ENCODE results near the gene RCC2.

The RCC2 gene

DNA sequence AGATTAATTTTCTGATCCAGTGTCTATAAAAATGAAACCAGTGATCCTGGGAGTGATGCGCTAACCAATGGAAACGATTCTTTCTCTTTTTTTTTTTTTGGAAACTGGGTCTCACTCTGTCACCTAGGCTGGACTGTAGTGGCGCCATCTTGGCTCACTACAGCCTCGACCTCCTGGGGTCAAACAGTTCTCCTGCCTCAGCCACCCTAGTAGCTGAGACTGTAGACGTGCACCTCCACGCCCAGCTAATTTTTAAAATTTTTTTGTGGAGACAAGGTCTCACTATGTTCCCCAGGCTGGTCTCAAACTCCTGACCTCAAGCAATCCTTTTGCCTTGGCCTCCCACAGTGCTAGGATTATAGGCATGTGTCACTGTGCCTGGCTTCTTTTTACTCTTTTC lies 3.4 kb upstream of the RCC2 start:
- DNase-seq (ENCODE audit: low read depth in 2 of 2), result no peak

DNA sequence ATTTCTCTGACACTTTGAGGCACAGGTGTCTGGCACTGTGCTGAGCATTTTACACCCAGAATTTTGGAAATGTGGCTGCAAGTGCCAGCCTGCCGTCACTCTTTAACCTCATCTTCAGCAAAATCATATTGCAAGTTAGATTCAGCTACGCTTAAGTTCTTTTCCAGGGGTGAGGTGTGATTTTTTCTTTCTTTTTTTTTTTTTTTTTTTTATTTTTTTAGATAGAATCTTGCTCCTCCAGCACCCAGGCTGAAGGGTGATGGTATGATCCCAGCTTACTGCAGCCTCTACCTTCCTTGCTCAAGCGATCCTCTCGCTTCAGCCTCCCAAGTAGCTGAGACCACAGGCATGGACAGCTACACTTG lies 2.5 kb upstream of the RCC2 start:
- DNase-seq (ENCODE audit: low read depth in 2 of 2), result no peak

DNA sequence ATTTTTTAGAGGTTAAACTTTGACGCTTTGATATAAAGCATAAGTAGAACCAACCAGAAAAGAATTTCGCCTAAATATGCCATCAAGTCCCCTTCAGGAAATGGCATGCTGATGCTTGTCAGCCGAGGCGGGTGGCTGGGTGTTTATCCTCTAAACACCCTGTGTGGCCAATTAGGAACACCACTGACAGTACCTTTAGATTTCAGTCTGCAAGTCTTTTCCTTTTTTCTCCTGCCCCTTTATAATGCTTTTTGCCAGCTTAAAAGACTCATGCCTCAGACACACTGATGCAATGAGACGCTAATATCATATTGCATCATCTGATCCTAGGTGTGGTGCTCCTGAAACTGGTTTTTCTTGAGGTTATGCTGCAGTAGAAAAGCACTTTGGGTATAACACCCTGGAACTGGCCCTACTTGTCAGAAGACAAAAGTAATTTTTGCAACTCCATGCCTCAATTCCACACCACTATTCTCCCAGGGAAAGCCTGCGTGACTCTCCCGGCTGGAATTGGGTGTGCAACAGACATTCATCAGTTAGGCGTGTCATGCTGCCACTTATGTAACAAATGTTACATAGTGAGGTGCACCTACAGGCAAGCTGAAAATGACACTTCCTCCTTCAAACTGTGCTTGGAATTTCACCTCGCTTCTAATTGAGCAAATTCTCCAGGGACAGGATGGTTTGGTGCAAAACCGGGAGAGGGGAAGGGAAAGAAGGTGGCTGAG lies 2.0 kb upstream of the RCC2 start:
- no peak for DNase-seq (ENCODE audit: low read depth in 2 of 2)

DNA sequence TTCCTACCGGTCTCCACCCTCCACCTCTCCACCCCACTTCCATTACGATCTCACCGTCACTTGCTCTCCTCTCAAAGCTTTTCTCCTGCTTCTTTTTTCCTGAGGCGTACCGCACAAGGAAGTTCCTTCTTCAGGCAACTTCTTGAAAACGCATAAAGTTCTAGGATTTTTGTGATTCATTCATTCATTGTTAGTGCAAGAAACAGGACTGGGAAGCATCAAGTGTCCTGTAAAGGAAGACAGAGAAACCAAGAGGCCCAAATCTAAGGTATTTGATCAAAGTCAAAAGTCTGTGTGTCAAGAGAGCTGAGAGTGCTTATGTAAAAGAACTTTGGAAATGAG lies 1.3 kb upstream of the RCC2 start:
- DNase-seq (ENCODE audit: low read depth in 2 of 2), result no peak

DNA sequence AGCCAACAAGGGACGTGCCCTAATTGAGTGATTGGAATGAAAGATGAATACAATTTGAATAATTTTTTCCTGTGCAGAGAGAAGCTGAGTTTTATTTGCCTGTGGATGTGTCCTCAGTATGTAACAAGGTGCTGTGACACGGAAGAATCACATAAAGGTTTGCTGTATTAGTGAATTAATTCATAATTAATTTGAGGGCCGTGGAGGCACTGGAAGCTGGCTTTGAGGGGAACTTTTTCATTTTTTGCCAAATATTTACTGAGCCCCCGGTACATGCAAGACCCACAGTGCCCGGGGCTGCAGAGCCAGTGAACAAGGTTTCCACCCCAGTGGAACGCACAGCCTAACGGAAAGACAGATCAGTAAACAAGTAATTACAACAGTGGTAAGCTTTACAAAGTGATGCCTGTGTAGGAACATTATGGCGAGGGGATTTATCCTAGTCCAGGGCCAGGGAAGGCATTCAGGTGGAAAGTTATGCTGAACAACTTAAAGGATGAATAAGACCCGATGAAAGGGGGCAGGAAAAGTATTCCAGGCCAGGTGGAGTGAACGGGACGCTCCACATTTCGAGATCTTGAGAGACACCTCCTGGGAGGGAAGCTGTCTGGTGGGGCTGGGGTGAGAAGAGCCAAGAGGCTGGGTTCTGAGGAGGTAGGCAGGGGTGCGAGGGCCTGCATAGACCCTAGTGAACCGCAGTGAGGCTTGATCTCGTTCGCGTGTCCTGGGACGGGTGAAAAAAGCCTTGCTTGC lies 773 bp upstream of the RCC2 start:
- no peak for DNase-seq (ENCODE audit: low read depth in 2 of 2)

DNA sequence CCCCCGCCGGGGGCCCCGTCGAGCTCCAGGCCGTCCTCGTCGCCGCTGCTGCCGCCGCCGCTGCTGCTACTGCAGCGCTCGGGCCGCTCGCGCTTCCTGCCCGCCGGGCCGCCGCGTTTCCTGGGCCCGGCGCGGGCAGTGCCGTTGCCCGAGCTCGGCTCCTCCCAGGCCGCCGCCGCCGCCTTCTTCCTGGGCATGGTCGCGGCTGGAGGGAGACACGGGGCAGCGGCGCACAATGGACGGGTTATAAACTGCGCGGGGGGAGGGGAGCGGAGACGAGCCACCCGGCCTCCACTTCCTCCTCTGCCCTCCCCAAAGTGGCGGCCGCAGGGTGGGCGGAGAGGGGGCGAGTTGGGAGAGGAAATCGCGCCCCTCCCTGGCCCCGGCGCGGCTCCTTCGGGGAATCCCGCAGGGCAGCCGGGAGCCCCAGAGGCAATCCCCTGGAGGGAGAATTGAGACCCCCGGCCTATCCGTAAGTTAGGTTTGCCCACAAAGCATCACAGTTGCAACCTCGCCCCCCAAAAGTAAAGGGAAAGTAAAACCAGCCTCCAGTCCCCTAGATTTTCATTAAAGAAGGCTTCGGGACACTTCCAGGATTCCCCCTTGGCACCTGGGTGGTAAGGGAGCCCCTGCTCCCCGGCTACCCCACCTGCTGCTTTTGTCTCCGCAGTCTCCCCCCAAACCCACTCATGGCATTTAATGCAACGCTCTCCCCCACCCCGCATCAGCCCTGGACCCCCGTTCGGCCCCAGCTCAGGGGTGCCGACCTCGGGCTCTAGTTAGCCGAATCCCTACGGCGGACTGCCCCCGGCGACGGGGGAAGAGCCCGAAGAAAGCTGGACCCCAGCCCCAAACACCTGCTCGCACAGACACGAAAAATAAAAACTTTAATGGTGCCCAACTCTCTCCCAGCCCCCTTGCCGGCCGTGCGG lies 893 bp downstream of the RCC2 start:
- peak; percentile 48 to 72 for DNase-seq (ENCODE audit: low read depth in 2 of 2)

DNA sequence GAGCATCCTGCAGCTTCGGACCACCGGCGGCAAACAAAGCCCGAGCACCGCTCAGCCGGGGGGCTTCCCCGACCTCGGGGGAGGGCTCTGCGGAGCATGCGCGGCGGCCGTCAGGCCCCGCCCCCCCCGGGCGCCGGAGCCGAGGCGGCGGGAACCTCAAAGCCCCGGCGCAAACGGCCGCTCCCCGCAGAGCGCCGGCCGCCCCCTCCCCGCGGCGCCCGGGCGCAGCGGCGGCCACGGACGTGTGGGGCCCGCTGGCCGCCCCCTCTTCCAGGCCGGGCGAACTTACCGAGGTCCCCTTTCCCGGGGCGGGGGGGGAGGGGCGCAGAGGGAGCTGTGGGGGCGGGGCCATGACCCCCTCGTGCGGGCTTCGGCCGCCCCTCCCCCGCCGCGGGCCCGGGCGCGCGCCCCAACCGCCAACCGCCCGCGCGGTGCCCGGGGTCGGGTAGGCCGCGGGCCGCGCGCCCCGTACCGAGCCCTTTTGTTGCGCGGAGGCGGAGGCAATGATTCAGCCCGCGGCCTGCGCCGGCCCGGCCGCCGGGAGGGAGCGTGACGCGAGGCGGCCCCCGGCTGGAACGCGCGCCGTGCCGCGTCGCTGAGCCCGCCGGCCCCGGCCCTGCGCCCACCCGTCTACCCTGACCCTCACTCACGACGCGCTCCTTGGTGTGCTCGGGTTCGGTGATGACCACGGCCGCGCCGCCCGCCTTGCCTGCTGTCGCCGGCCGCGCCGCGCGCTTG lies 1.7 kb downstream of the RCC2 start:
- peak; percentile 30 to 40 for DNase-seq (ENCODE audit: low read depth in 2 of 2)

DNA sequence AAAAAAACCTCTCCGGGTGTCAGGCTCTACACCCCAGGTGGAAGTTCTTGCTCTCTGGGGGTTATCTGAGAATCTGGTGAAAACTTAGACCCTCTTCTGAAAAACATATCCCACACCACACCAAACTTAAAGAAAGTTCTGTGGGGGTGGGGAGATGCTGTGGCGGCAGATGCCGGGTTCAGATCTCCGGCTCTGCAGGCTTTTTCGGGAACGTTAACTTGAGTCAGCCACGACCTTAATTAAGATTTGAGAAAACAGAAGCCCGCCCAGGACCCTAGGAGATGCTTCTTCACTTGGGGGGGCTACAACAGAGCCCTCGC lies 2.3 kb downstream of the RCC2 start:
- no peak for DNase-seq (ENCODE audit: low read depth in 2 of 2)

DNA sequence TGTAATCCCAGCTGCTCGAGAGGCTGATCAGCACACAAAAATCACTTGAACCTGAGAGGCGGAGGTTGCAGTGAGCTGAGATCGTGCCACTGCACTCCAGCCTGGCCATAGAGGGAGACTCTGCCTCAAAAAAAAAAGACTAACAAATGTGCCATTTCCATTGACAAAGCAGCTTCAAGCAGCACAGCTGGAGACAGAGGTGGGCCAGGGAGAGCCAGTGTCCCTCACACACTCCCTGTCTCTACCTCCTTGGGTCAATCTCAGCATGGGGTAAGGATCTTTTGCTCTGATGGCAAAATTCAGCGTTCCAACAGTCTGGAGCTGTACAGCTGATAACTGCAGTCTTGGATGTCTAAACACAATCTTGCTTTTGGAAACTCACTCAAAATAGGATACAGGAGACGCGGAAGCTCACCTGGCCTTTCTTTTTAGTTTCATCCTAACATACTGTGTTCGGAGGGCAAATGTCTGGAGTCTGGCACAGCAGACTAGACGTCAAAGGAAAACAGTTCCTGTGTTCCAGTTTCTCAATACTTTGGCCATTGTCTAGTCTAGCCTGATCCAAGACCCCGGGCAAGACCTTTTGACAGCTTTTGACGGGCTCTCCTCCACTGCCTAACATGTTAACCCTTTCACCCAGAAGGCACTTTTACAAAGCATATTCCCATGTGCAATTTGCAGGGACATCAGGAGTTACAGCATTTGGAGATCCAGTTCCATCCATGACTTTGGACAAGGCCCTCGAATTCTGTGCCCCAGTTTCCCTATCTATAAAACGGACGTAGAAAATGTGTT lies 2.9 kb downstream of the RCC2 start:
- DNase-seq (ENCODE audit: low read depth in 2 of 2), result no peak

DNA sequence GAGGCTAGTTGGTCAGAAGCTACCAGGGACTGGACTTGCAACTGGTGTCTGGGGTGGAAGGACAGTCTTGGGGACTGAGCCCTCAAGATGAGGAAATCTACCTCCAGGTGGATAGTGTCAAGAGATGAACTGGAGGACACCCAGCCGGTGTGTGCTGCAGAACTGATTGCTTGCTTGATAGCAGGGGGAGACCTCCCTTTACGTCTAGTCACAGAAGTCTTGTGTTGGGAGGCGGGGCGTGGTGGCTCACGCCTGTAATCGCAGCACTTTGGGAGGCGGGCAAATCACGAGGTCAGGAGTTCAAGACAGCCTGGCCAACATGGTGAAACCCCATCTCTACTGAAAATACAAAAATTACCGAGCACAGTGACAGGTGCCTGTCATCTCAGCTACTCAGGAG lies 4.9 kb downstream of the RCC2 start:
- DNase-seq (ENCODE audit: low read depth in 2 of 2), result no peak

DNA sequence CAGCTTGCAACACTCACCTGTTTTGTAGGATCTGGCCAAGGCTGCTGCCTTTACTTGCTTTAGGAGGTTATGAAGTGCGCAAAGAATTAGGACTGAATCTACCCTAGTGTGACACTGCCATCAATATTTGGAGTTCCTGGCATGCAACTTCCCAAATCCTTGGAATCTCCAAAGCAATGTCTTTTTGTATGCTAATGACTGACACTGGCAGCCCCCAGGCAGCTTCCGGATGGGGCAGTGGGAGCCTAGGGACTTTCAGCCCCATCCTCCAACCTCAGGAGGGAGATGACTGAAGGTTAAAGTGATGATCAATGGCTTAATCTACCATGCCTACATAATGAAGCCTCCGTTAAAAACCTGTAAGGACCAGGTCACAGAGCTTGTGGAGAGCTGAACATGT lies 5.5 kb downstream of the RCC2 start:
- DNase-seq (ENCODE audit: low read depth in 2 of 2), result no peak

DNA sequence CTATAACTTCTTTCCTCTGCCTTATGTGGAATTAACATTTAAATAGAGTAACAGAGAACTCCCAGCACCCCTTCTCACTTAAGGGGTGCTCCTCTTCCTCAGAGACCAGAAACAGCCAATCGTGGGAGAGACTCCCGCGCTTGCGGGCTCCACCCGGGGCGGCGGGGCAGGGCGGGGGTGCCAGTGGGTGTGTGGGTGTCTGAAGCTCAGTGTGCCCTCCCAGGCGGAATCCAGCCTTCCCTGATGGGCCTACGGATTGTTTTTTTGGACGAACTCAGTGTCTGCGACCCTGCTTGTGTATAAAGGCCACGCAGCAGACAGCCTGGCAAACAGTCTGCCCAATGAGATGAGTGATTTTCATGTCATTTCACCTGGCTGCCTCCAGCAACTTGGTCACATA lies 6.2 kb downstream of the RCC2 start:
- DNase-seq (ENCODE audit: low read depth in 2 of 2), result no peak

DNA sequence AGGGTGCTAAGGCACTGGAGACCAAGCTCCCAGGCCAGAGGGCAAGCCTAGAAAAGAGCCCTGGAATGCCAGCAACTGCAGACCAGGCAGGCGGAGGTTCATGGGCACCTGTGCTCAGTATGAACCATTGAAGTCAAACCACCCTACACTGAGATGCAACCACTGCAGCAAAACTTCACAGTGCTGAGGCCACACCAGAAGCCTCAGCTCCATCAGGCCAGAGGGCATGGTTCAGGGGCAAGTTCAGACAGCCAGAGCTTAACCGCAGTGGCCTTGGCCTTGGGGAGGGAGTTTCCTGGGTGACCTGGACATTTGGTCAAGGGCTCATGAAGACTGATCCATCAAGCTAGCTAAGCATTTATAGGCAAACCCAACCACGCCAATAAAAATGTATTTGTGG lies 7.1 kb downstream of the RCC2 start:
- DNase-seq (ENCODE audit: low read depth in 2 of 2), result no peak

DNA sequence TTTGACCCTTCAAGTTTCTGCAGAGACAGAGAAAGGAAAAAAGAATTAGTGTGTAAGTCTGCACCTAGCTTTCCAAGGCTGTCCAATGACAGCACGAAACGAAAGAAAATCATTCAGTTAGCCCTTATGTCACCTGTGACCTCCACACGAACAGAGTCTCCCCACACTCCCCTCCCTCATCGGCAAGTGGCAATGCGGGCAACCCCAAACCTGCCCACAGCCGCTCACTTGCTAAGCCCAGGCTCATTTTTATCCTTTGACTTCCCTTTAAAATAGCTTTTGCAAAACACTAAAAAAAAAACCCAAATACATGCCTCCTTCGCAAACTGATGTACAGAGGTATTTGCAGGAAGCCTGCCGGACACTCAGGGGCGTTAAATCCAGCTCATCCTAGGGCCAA lies 10.3 kb downstream of the RCC2 start:
- no peak for DNase-seq (ENCODE audit: low read depth in 2 of 2)

DNA sequence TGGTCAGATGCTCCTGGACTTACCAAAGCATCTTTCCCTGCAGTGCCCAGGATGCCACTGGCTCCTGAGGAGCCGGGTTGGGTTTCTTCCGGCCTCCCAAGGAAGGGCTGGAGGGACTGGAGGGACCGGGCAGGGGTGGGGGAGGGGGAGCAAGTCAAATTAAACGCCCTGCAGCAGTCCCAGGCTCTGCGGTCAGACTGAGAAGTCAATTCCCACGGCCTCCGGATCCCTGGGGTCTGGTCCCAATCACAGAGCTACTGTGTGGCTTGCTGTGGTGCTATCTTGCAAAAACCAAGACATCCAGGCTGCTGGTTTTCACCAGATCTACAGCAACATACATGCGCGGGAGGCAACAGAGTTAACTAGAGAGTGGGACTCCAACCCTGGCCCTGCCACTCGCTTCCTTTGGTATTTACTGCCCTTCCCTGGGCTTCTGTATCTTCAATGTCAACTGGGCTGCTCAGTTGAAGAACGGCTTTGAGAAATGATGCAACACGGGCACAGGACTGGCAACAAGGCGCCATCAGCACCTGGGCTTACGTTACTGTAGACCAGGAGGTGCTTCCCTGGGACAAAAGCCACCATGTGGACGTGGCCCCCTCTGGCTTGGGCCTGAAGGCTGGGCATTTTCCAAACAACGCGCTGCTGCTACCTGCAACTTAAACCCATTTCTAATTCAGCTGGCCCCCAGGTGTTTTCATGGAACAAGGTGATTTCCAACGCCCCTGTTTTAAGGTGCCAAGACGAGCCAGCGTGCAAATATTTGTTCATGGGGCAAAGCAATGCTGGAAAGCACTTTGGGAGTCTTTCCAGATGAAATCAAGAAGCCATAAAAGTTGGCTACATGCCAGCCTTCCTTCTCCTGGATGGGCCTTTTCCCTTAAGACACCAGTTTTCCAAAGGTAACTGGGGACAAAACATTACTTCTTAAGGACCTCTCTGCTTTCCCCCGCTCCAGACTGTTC lies 11.5 kb downstream of the RCC2 start:
- no peak for DNase-seq (ENCODE audit: low read depth in 2 of 2)

DNA sequence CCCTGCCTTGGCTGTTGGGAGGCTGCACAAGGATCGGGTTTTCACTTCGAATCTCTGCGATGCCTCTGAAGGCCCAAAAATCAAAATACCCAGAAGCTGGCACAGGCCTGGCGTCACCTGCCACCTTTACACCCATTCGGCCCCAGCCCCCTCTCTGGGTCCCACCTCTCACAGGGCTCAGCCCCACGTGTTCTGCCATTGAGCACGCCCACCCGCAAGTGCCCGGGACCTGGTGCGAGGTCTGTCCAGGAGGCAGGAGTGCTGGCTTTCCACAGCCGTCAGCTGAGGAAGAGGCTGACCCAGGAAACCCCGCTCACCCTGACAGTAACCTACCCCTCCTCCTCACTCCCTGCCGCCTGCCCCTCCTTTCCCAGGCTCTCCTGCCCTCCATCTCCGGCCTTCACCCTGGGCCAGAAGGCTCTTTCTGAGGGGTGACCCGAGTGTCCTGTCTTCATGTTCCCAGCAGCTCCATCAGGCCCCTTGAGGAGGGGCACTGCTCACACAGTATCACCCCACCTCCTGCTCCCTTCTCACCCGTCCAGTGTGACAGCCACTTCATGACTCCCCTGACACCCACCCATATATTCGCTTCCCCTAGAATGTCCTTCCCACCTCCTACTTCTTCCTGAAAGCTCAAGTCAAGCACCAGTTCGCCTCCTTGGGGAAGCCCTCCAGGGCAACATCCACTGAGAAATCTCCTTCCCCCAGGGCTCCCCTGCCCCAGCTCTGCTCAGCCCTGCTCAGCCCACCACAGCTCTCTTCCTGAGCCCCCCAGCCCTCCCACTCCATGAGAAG lies 13.5 kb downstream of the RCC2 start:
- DNase-seq (ENCODE audit: low read depth in 2 of 2), result no peak

DNA sequence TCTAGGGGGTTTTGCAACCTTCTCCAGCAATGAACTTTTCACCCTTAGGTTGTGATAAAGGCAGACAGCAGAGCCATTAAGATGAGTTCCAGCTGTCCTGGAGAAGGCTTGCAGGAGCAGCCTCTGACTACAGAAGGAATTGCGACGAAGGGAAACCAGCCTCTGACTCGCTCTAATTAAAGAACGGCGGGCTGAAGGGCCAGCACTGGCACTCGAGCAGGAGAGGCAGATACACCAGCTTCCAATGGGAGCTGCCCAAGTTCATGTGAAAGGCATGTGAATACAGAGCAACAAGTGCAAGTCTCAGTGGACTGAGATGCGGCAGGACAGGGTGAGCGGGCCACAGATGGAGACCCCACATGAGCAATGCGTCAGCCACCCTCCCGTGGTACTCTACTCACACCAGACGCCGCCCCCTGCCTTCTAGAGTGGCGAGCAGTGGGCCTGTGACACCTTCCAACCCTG lies 15.7 kb downstream of the RCC2 start:
- DNase-seq (ENCODE audit: low read depth in 2 of 2), result no peak

DNA sequence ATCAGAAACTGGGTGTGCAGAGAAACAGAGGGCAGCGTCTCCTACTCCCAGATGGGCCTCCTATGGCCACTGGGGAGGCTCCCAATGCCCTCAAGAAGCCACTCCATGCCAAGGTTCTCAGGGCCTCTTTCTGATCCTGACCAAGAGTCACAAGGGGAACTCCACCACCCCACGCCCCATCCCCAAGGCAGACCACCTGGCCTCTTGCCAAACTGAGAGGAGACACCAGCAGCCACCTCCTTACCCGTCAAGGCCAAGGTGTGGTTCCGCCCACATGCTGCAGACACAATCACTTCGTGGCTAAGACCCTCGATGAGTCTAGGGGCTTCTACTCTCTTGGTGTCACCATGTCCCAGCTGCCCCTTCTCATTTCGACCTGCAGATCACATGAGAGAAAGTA lies 17.0 kb downstream of the RCC2 start:
- no peak for DNase-seq (ENCODE audit: low read depth in 2 of 2)

DNA sequence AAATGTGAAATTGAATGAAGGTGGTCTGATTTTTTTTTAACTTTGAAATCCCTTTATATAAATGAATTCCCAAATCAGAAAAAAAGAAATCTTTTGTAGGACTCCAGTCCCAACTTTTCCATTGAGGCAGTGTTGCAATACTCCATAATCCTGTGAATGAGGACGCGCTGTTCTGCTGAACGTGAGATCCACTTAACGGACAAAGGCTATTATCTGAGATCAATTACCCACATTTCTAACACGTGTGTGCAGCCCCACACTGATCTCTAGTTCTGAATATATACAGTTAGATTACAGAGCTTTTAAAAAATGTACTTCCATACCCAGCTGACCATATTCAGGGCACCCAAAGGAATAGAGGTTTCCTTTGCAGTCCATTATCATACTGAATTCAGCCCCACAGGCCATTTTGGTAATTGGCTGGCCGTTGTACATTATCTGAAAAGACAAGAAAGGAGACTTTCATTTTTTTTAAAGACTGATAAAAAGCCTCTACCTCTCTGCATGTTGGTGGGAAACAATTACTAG lies 19.0 kb downstream of the RCC2 start:
- no peak for DNase-seq (ENCODE audit: low read depth in 2 of 2)
